Measurements from ENCODE around the gene EPB41.
"Not testable (repeated sequence)": the region's sequence is repeated elsewhere in the genome, so short reads cannot be mapped to it uniquely, and the experiment has no call there.

The EPB41 gene

GRCh38 chr1:29144178-29144577 is 229.8 kb downstream of the EPB41 start:
- DNase-seq = no peak

GRCh38 chr1:29145739-29146437 is 231.5 kb downstream of the EPB41 start:
- DNase-seq = no peak

GRCh38 chr1:29148656-29149491 is 234.5 kb downstream of the EPB41 start:
- no peak for DNase-seq

- DNase-seq = not testable (repeated sequence)
Measured at GRCh38 chr1:29150346-29150745, 236.0 kb downstream of the EPB41 start.

GRCh38 chr1:29152046-29152805 is 237.9 kb downstream of the EPB41 start:
- no peak for DNase-seq

GRCh38 chr1:29156543-29157268 is 242.3 kb downstream of the EPB41 start:
- DNase-seq = no peak

- DNase-seq = no peak
Measured at GRCh38 chr1:29157269-29157601, 242.9 kb downstream of the EPB41 start.

- DNase-seq = no peak
Measured at GRCh38 chr1:29159773-29160172, 245.4 kb downstream of the EPB41 start.

GRCh38 chr1:29162025-29162424 is 247.7 kb downstream of the EPB41 start:
- no peak for DNase-seq

- no peak for DNase-seq
Measured at GRCh38 chr1:29162476-29163138, 248.2 kb downstream of the EPB41 start.

- no peak for DNase-seq
Measured at GRCh38 chr1:29164588-29164987, 250.2 kb downstream of the EPB41 start.

GRCh38 chr1:29166291-29166878 is 252.0 kb downstream of the EPB41 start:
- no peak for DNase-seq

GRCh38 chr1:29167904-29168303 is 253.5 kb downstream of the EPB41 start:
- no peak for DNase-seq
